HL-60/S4 treated with retinoic acid at 250 ng/mL for 4 days and 3 days (cell line): ENCODE results near the gene SNX20.

ENCODE experiments used
- in situ Hi-C: fragments of 300-500 bp; cut with MboI; formaldehyde crosslinking; loops from 2 replicates; pipeline ENCODE4 v1.7.0; 2022; ENCODE audit warnings: low sequenced_read_pairs

Gene SNX20

DNA sequence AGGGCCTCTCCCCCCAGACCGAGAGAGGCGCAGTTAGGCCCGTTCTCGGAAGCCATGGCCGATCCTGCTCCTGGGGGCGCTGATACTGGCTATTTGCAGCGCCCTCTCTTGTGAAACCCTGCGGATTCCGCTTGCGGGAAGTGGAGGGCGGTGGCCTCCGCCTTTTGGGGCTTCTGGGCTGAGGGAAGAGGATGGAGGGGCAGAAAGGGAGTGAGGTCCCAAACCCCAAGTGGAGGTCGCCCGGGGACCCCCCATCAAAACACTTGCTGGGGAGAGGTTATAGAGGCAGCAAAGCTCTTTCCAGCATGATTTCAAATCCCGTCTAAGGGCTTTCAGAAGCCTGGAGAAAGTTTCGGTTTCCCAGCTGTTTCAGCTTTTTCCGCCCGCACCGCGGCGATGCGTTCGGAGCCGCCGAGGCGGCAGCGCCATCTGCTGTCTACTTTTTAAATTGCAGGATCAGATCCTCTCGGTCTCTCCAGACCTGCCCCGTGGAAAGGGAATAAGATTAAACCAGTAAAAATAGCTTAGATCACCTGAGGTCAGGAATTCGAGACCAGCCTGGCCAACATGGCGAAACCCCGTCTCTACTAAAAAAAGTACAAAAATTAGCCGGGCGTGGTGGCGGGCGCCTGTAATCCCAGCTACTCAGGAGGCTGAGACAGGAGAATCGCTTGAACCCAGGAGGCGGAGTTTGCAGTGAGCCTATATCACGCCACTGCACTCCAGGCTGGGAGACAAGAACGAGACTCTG is 15.8 kb downstream of the SNX20 start:
- in situ Hi-C loops, result loop anchor here (25.0 kb wide), 1 partner anchor 303 kb away; the partner anchor contains the start of gene BRD7

DNA sequence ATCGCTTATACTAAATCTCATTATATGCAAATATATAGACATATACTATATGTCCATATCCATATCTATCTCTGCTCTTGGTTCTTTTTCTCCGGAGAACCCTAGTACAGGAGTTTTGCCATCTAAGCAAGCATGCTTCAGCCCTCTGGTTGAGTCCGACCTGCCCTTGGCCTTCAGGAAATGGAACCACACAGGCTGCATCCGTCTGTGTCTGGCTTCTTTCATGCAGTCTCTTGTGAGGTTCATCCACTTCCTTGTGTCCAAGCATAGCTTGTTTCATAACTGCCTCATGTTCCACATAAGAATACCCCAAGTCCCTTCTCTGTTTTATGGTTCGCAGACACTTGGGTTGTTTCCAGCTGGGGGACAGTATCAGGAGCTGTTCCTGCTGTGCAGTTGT is 16.8 kb downstream of the SNX20 start:
- in situ Hi-C loops, result loop anchor here (25.0 kb wide), 1 partner anchor 302 kb away; the partner anchor contains the start of gene BRD7

GRCh38 chr16:50662306-50662940 is 18.7 kb downstream of the SNX20 start:
- in situ Hi-C loops, result loop anchor here (25.0 kb wide), 1 partner anchor 300 kb away; the partner anchor contains the start of gene BRD7

GRCh38 chr16:50659806-50660205 is 21.3 kb downstream of the SNX20 start:
- in situ Hi-C loops, result loop anchor here (25.0 kb wide), 1 partner anchor 298 kb away; the partner anchor contains the start of gene BRD7

DNA sequence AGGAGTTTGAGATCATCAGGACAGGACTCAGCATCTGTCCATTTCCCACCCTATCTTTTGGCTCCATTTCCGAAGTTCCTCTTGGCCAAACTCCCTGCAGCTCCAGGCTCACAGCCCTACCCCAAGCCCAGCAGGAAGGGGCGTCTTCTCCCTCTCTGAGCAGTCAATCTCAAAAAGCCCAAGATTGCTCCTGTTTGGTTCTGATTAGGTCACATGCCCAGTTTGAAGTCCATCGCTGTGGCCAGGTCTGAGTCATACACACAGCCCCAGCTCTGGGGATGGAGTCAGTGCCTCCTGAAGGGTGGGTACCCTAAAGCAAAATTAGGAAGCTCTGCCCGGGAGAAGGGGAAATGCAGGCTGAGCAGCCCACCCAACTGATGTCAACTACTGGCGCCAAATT is 23.9 kb downstream of the SNX20 start:
- in situ Hi-C loops, result loop anchor here (25.0 kb wide), 1 partner anchor 295 kb away; the partner anchor contains the start of gene BRD7

DNA sequence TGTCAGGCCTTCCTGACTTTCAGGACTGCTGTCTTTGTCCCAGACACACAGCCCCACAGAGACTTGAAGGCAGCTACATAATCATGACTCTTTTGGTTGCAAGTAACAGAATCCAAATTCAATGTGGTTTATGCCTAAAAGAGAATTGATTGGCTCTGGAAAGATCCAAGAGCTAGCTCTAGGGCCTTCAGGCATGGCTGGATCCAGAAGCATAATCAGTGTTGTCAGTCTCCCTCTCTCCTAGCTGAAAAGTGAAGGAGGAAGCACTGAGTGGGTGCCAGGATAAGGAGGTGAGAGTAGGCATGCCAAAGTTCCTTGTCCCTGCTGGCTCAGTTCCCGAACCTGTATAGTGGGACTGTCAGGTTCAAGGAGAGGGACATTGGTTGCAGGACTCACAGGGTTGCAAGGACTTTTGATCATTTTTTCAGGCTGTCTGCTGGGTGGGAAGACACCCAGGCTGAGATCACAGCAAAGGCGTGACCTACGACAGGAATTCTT is 25.5 kb downstream of the SNX20 start:
- in situ Hi-C loops, result loop anchor here (25.0 kb wide), 1 partner anchor 293 kb away; the partner anchor contains the start of gene BRD7

DNA sequence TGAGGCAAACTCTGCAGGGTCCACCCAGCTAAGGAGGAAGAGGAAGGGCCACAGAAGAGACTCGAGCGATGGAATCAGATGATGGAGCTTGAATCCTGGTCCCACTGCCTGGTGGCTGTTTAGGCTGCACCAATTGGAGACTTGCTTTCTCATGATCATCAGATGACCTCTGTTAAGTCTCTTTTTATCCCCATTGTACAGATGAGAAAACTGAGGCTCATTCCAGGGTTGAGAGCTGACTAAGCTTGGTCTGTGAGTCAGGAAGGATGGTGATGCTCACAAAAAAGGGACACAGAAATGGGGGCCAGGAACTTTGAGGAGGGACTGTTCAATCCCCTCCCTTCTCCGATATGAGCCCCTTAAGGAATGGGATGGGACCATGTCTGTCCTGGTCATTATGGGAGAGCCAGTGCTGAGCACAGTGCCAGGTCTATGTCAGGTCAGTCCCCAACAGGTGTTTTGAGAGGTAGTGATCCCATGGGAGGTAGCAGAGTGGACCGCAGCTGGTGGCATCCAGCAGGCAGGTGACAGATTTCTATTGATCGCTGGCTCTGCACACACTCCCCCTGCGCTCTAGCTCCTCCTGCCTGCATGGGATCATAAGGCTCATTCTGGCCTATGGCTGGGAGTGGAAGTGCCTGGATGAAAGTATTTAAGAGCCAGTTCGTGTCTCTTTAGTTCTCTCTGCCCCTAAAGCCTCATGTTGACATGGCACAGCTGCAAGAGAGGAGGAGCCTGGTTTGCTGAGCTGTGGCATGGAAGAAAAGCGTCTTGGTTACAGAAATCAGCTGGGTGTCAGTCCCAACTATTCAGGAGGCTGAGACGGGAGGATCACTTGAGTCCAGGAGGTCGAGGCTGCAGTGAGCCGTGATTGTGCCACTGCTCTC is 27.2 kb downstream of the SNX20 start:
- in situ Hi-C loops, result loop anchor here (25.0 kb wide), 1 partner anchor 292 kb away; the partner anchor contains the start of gene BRD7

- in situ Hi-C loops, result loop anchor here (25.0 kb wide), 1 partner anchor 291 kb away; the partner anchor contains the start of gene BRD7
These were observed 28.2 kb downstream of the SNX20 start for GRCh38 chr16:50652836-50653425.

- in situ Hi-C loops, result loop anchor here (25.0 kb wide), 1 partner anchor 290 kb away; the partner anchor contains the start of gene BRD7
These were observed 29.2 kb downstream of the SNX20 start for GRCh38 chr16:50651835-50652438.

DNA sequence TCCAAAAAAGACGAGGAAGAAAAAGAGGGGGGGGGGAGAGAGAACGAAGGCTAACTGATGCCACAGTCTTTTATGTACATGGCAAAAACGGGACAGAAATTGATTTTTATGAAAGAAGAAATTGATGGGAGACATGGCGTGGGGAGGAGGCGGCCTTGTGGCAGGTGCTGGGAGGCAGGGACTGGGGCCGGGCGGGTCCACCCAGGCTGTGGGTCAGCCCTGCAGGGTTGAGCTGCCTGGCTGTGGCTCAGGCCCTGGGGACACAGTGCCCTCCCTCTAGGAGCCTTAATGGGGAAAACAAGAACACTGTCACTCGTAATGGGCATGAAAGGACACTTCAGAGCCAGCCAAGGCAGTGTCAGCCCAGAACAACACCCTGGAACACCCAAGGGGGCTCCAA is 34.8 kb downstream of the SNX20 start:
- in situ Hi-C loops, result no loop called here

- in situ Hi-C loops, result no loop called here
These were observed 35.4 kb downstream of the SNX20 start for GRCh38 chr16:50645563-50646220.

- in situ Hi-C loops, result no loop called here
These were observed 36.4 kb downstream of the SNX20 start for GRCh38 chr16:50644729-50645128.

GRCh38 chr16:50644245-50644644 is 36.9 kb downstream of the SNX20 start:
- in situ Hi-C loops, result no loop called here

DNA sequence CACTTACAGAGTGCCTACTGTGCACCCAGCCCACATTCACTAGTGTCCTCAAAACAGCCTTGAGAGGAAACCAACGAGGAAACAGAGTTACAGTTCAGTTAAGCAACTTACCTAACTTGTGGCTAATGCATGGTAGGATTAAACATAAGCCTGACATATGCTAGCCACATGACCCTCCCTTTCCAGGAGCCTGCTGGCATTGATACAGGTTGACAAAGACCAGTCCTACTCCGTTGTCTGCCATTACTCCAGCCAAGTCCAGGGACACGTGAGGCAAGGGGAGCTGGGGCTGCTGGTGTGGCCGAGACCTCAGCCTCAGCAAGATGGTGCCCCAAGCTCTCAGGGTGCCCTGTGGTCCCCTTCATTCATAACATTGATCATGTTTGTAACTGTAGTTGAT is 37.9 kb downstream of the SNX20 start:
- in situ Hi-C loops, result no loop called here

- in situ Hi-C loops, result no loop called here
These were observed 38.8 kb downstream of the SNX20 start for GRCh38 chr16:50642349-50642748.

DNA sequence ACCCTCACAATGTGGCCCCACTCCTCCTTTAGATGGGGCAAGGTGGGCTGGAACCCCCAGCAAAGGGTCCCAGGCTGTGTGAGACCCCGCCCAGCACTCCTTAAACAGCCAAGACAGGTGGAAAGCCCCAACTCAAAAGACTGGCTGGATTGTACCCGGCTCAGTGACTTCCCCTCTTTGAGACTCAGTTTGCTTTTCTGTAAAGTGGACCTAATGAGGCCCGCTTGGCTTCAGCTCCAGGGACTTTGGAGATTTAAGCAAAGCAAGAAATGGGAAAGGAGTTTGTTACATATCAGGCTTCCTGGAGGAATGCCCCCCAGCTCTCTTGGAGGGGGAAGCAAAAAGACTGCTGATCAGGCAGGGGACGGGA is 39.3 kb downstream of the SNX20 start:
- in situ Hi-C loops, result no loop called here

DNA sequence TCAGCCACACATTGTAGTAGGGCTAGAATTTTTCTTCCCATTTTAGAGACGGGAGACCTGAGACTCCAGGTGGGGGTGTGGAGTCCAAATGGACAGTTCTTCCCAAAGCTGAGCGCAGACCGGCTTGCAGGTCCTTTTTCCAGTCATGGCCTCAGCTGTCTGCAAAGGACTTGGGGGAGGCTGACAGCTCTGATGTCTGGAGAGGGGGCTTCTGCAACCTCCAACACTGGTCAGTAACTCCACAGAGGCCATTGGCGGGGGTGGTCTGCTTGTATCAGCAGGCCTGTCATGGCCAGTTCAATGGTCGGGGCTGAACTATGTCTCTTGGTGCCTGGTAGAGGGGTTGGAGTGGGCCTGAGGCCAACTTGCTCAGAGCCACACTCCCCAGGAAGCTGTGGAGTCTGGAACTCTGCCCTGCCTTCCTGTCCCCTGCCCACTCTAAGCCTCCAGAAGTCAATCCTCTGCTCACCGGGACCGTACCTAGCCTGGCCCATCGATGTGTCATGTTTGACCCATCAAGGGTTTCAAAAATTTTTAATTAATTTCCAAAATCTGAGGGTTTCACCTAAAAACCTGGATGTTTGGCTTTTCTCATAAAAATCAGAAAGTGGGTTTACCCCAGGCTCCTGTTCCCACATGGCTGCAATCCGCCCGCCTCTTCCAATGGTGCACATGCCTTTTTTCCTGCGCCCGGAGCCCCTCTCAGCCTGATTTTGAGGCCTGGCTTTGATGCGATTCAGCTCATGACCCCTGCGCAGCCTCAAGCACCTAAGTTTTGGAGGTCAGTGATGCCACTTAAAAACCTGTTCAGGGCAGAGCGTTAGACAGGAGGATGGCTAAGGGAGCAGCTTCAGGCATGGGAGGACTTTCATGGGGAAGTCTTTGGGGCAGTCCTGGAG is 39.9 kb downstream of the SNX20 start:
- in situ Hi-C loops, result no loop called here

- in situ Hi-C loops, result no loop called here
These were observed 40.7 kb downstream of the SNX20 start for GRCh38 chr16:50640391-50640790.
